Measurements from ENCODE around the gene PCF11. TPM values are rescaled to one million over a fixed set of nuclear protein-coding genes. Genes with fewer than 3 reads are reported as not detected.

PCF11 gene
- total RNA-seq, 2 donors from 2014 or later = 79.5 to 85.6 TPM

DNA sequence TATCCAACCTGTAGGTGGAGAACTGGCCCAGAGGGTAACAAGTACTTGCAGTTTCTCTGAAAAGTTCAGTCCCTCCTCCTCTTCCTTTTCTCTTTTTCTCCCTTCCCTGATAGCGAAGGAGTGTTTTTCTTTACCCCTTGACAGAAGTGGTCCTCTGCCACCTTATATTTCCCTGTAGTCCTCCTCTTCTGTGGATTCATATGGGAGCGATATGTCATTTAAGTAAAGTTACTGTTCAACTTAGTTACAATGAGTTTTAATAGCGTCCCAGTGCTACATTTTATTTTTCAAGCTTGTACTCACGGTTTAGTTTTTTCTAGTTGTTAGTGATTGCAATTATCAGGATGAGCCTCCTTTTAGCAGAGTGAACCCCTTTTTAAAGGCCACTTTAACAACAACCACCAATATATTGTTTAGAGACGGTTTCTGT lies 1.4 kb downstream of the PCF11 start:
- no peaks in the 10 kb centered on the region for H3K9me3 Mint-ChIP-seq
- peak overlapping the region; percentile 99 to 100 for H3K4me3 Mint-ChIP-seq
- peak overlapping the region; percentile 88 for H3K27ac Mint-ChIP-seq
- peaks cover 45% of the 10 kb centered on the region for H3K4me1 Mint-ChIP-seq (ENCODE audit: low read depth)
- peaks cover 19 to 25% of the 10 kb centered on the region in 2 donors for H3K36me3 Mint-ChIP-seq (ENCODE audit: insufficient read depth in 2 of 2)
- H3K27me3 Mint-ChIP-seq (ENCODE audit: low read depth) = no peaks in the 10 kb centered on the region
- no peak for DNase-seq
- ATAC-seq (replicated peaks in 1 of 2) = no peak

GRCh38 chr11:83158965-83159901 lies 2.3 kb downstream of the PCF11 start:
- no peaks in the 10 kb centered on the region for H3K9me3 Mint-ChIP-seq
- DNase-seq (no peak), ATAC-seq (replicated peaks in 1 of 2) (no peak)
- H3K27ac Mint-ChIP-seq = peak overlapping the region; percentile 98
- H3K4me3 Mint-ChIP-seq = peak overlapping the region; percentile 99 to 100
- peaks cover 53% of the 10 kb centered on the region for H3K4me1 Mint-ChIP-seq (ENCODE audit: low read depth)
- peaks cover 22 to 31% of the 10 kb centered on the region in 2 donors for H3K36me3 Mint-ChIP-seq (ENCODE audit: insufficient read depth in 2 of 2)
- H3K27me3 Mint-ChIP-seq (ENCODE audit: low read depth) = no peaks in the 10 kb centered on the region

GRCh38 chr11:83159902-83160865 lies 3.3 kb downstream of the PCF11 start:
- Mint-ChIP-seq H3K27ac (peak overlapping the region; percentile 98), H3K9me3 (no peaks in the 10 kb centered on the region), H3K27me3 (ENCODE audit: low read depth) (no peaks in the 10 kb centered on the region), H3K4me1 (ENCODE audit: low read depth) (peaks cover 50% of the 10 kb centered on the region), H3K36me3 (ENCODE audit: insufficient read depth in 2 of 2) (peaks cover 22 to 37% of the 10 kb centered on the region in 2 donors), H3K4me3 (peak overlapping the region; percentile 99 to 100)
- DNase-seq (no peak), ATAC-seq (replicated peaks in 1 of 2) (no peak)

DNA sequence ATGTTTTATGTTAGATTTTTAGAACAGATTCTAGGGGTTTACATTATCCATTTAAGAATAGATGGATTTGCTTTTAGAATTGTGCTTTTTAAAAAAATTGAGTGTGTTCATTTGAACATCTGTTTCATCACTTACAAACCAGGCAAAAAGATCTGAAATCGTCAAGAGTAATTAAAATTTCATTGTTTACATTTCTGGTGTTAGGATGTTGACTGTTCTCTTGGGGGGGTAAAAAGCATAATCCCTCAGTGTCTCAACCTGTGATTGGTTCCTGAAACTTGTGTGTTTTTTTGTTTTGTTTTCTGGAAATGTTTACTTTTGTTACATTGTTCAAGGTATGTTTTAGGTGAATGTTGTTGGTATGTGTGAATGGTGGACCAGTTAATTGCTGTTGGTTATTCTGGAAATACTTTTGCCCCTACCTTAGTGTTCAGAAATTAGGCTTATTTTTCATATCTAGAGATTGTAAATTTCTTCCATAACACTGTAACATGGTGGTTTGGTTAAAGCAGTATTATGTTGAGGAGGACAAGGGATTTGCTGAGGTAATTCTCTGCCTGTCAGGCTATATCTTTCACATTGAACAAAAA lies 4.8 kb downstream of the PCF11 start:
- Mint-ChIP-seq H3K27ac (peak overlapping the region; percentile 98), H3K36me3 (ENCODE audit: insufficient read depth in 2 of 2) (peaks cover 33 to 50% of the 10 kb centered on the region in 2 donors), H3K9me3 (no peaks in the 10 kb centered on the region), H3K4me1 (ENCODE audit: low read depth) (peaks cover 59% of the 10 kb centered on the region), H3K27me3 (ENCODE audit: low read depth) (no peaks in the 10 kb centered on the region), H3K4me3 (peak overlapping the region; percentile 99 to 100)
- DNase-seq (no peak), ATAC-seq (replicated peaks in 1 of 2) (no peak)

DNA sequence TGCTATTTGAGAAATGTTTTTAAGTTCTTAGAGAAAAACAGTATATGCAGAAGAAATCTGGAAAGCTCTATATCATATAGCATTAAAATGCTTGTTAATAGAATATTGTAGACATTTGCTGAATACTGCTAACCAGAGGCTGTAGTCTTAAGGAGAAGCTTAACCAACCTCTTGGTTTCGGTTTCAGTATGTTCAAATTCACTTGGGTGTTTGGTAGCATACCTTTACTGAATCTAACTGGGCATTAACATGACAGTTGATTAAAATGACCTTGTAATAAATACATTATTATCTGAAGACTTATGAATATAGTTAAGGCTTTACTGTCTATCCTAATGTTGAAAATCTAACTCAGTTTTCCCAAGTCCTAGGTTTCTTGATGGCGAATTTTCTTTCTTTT lies 5.4 kb downstream of the PCF11 start:
- no peaks in the 10 kb centered on the region for H3K27me3 Mint-ChIP-seq (ENCODE audit: low read depth)
- peak; percentile 54 to 59 for ATAC-seq (replicated peaks in 1 of 2)
- peaks cover 32 to 51% of the 10 kb centered on the region in 2 donors for H3K36me3 Mint-ChIP-seq (ENCODE audit: insufficient read depth in 2 of 2)
- H3K9me3 Mint-ChIP-seq = no peaks in the 10 kb centered on the region
- peak overlapping the region; percentile 98 for H3K27ac Mint-ChIP-seq
- no peak for DNase-seq
- H3K4me1 Mint-ChIP-seq (ENCODE audit: low read depth) = peaks cover 60% of the 10 kb centered on the region
- H3K4me3 Mint-ChIP-seq = peak overlapping the region; percentile 99 to 100

DNA sequence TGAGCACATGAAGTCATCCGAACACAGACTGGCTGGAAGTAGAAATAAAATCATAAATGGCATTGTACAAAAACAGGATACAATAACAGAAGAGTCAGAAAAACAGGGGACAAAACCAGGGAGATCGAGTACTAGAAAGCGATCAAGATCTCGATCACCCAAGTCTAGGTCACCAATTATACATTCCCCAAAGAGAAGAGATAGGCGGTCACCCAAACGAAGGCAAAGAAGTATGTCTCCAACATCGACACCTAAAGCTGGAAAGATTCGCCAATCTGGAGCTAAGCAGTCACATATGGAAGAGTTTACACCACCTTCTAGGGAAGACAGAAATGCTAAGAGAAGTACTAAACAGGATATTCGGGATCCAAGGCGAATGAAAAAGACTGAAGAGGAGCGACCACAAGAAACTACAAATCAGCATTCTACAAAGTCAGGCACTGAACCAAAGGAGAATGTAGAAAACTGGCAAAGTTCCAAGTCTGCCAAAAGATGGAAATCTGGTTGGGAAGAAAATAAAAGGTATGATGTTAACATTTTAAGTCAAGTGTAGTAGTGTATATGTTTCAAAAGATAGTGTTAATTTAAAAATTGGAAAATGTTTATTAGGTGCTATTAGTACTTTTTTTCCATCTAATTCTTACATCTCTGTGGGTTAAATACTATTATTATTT lies 9.4 kb downstream of the PCF11 start:
- DNase-seq = no peak
- ATAC-seq (replicated peaks in 1 of 2) = no peak
- H3K9me3 Mint-ChIP-seq = no peaks in the 10 kb centered on the region
- peaks cover 28 to 64% of the 10 kb centered on the region in 2 donors for H3K36me3 Mint-ChIP-seq (ENCODE audit: insufficient read depth in 2 of 2)
- no peak overlapping the region for H3K4me3 Mint-ChIP-seq
- H3K4me1 Mint-ChIP-seq (ENCODE audit: low read depth) = peaks cover 79% of the 10 kb centered on the region
- H3K27ac Mint-ChIP-seq = peak overlapping the region; percentile 64
- H3K27me3 Mint-ChIP-seq (ENCODE audit: low read depth) = no peaks in the 10 kb centered on the region

- ATAC-seq (replicated peaks in 1 of 2) (no peak), DNase-seq (no peak)
- H3K9me3 Mint-ChIP-seq = no peaks in the 10 kb centered on the region
- H3K27me3 Mint-ChIP-seq (ENCODE audit: low read depth) = no peaks in the 10 kb centered on the region
- H3K36me3 Mint-ChIP-seq (ENCODE audit: insufficient read depth in 2 of 2) = peaks cover 28 to 68% of the 10 kb centered on the region in 2 donors
- peaks cover 81% of the 10 kb centered on the region for H3K4me1 Mint-ChIP-seq (ENCODE audit: low read depth)
- peak overlapping the region; percentile 56 to 79 for H3K4me3 Mint-ChIP-seq
- peak overlapping the region; percentile 65 for H3K27ac Mint-ChIP-seq
Observed at GRCh38 chr11:83168756-83169155, 11.8 kb downstream of the PCF11 start.

DNA sequence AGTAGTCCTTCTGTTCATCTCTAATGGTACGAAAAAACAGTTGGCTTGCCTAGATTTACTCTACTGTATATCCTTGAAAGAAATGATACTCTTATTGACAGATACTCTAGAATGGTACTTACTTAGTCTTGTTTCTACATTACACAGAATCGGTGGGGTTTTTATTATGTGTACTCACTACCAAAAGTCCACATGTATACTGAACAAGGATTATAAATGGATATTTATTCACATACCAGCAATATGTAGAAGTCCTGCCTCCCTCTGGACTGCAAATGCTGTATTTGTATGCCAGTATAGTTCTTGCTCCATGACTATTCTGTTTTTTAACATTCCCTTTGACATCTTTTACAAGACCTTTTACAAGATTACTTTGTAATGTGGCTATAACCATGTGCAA lies 13.9 kb downstream of the PCF11 start:
- peaks cover 20 to 59% of the 10 kb centered on the region in 2 donors for H3K36me3 Mint-ChIP-seq (ENCODE audit: insufficient read depth in 2 of 2)
- H3K27ac Mint-ChIP-seq = peak overlapping the region; percentile 73
- H3K27me3 Mint-ChIP-seq (ENCODE audit: low read depth) = no peaks in the 10 kb centered on the region
- H3K9me3 Mint-ChIP-seq = no peaks in the 10 kb centered on the region
- ATAC-seq (replicated peaks in 1 of 2) (peak in 1 of 2 donors; percentile 14), DNase-seq (no peak)
- H3K4me3 Mint-ChIP-seq = peak overlapping the region; percentile 52 to 79
- peaks cover 89% of the 10 kb centered on the region for H3K4me1 Mint-ChIP-seq (ENCODE audit: low read depth)

DNA sequence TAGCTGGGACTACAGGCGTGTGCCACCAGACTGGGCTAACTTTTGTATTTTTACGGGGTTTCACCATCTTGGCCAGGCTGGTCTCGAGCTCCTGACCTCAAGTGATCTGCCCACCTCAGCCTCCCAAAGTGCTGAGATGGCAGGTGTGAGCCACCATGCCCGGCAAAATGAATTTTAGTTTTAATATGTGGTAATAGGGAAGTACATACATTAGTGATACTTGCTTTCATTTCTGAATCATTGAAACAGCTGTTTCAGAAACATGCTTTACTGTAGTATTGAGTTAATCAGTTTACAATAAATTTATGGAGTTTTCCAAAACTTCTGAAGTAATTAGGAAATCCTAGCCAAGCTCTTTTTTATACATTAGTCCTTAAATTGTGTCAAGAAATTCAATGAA lies 15.6 kb downstream of the PCF11 start:
- Mint-ChIP-seq H3K27me3 (ENCODE audit: low read depth) (no peaks in the 10 kb centered on the region), H3K27ac (peak overlapping the region; percentile 79), H3K9me3 (no peaks in the 10 kb centered on the region), H3K4me1 (ENCODE audit: low read depth) (peaks cover 90% of the 10 kb centered on the region), H3K36me3 (ENCODE audit: insufficient read depth in 2 of 2) (peaks cover 10 to 55% of the 10 kb centered on the region in 2 donors), H3K4me3 (peak overlapping the region; percentile 45 to 61)
- no peak for DNase-seq
- no peak for ATAC-seq (replicated peaks in 1 of 2)

GRCh38 chr11:83174008-83174407 lies 17.1 kb downstream of the PCF11 start:
- ATAC-seq (replicated peaks in 1 of 2) (peak; percentile 19 to 49), DNase-seq (no peak)
- Mint-ChIP-seq H3K9me3 (no peaks in the 10 kb centered on the region), H3K27ac (peak overlapping the region; percentile 68), H3K36me3 (ENCODE audit: insufficient read depth in 2 of 2) (peaks cover 1 to 43% of the 10 kb centered on the region in 2 donors), H3K27me3 (ENCODE audit: low read depth) (no peaks in the 10 kb centered on the region), H3K4me1 (ENCODE audit: low read depth) (peaks cover 76% of the 10 kb centered on the region), H3K4me3 (peak overlapping the region; percentile 31 to 45)

- Mint-ChIP-seq H3K4me3 (no peak overlapping the region), H3K27me3 (ENCODE audit: low read depth) (no peaks in the 10 kb centered on the region), H3K27ac (peak overlapping the region; percentile 78), H3K4me1 (ENCODE audit: low read depth) (peaks cover 58% of the 10 kb centered on the region), H3K36me3 (ENCODE audit: insufficient read depth in 2 of 2) (peaks cover 2 to 38% of the 10 kb centered on the region in 2 donors), H3K9me3 (no peaks in the 10 kb centered on the region)
- DNase-seq (no peak), ATAC-seq (replicated peaks in 1 of 2) (peak; percentile 42 to 47)
Observed at GRCh38 chr11:83175815-83176214, 18.9 kb downstream of the PCF11 start.

GRCh38 chr11:83181815-83182214 lies 24.9 kb downstream of the PCF11 start:
- Mint-ChIP-seq H3K9me3 (no peaks in the 10 kb centered on the region), H3K4me1 (ENCODE audit: low read depth) (peaks cover 4% of the 10 kb centered on the region), H3K36me3 (ENCODE audit: insufficient read depth in 2 of 2) (peaks cover 8 to 38% of the 10 kb centered on the region in 2 donors), H3K27me3 (ENCODE audit: low read depth) (no peaks in the 10 kb centered on the region), H3K4me3 (no peak overlapping the region), H3K27ac (peak overlapping the region; percentile 60)
- ATAC-seq (replicated peaks in 1 of 2) (no peak), DNase-seq (no peak)

Measured in activated T-cell treated with anti-CD3 and anti-CD28 coated beads, Interleukin-2, amount 50 U/mL, for 72 hours (primary cell).